K562 (cell line): ENCODE data around the gene FGF12. TPM values are rescaled to one million over a fixed set of nuclear protein-coding genes. Genes with fewer than 3 reads are reported as not detected.

Experiments
- ATAC-seq: fragments of 200-7000 bp; cut with Tn5 transposase; 3 replicates; pipeline ENCODE4 v1.9.1; 2020; ENCODE audit warnings: moderate library complexity
- BruUV-seq: library from RNA; stranded (reverse); fragments of 400-500 nt; replicated peaks from 2 replicates; lab custom pipeline; 2021; lab: Mats Ljungman, UMichigan
- CTCF ChIA-PET: fragments of 300-600 bp; formaldehyde crosslinking; extraction: SDS; loops from one replicate; lab custom pipeline; 2021; ENCODE audit warnings: low intra/inter-chr PET ratio; lab: Yijun Ruan, JAX
- POLR2A ChIA-PET: fragments of 300-600, 350-650 bp; sonication (Branson Sonifier 250); formaldehyde crosslinking; extraction: SDS; loops from one replicate; lab custom pipeline; 2021; ENCODE audit warnings: antibody characterized with exemption, inconsistent platforms; lab: Yijun Ruan, JAX
- DNase-seq, 4 experiments: peaks; one replicate each; pipeline versions ENCODE4 v3.0.0 to v3.0.0-alpha.2; 2011 to 2018; ENCODE audit warnings: low spot score in 3 of 4, mixed read lengths in 3 of 4; ENCODE audit errors: extremely low read depth in 1 of 4
- FAIRE-seq: peaks from 2 replicates; lab custom pipeline; 2011; peaks lifted over from hg19 to GRCh38; lab: Jason Lieb, UNC
- H2AFZ ChIP-seq: 2 replicates; pipeline ENCODE4 v1.6.0; 2011; ENCODE audit warnings: low read depth, low read length, control low read depth, inconsistent platforms
- H3K27ac ChIP-seq: fragments of 200-600 bp; 3 replicates; pipeline ENCODE4 v1.8.0; 2011; ENCODE audit warnings: low read depth, mild to moderate bottlenecking, control low read depth, inconsistent platforms, low read length, moderate library complexity, mixed read lengths; ENCODE audit errors: extremely low read depth
- H3K27me3 ChIP-seq, 2 experiments: fragments of 300-600 bp in 1 of 2; 2 replicates in 1 of 2; 3 replicates in 1 of 2; pipeline versions ENCODE4 v1.6.0 to v1.8.0; 2011; ENCODE audit warnings: inconsistent platforms in 2 of 2, low read length in 2 of 2, mild to moderate bottlenecking in 1 of 2, mixed read lengths in 1 of 2, moderate library complexity in 1 of 2; ENCODE audit not compliant: control insufficient read depth in 2 of 2, insufficient read depth in 2 of 2
- H3K36me3 ChIP-seq: fragments of 300-600 bp; 3 replicates; pipeline ENCODE4 v1.8.0; 2011; ENCODE audit warnings: mild to moderate bottlenecking, low read length, inconsistent platforms; ENCODE audit not compliant: control insufficient read depth, insufficient read depth
- H3K4me1 ChIP-seq, 2 experiments: fragments of 200-600 bp in 1 of 2; replicated peaks in 1 of 2; 2 replicates in 1 of 2; 3 replicates in 1 of 2; pipeline versions ENCODE4 v1.5.1 to v1.8.0; 2011; ENCODE audit warnings: inconsistent platforms in 2 of 2, low read length in 2 of 2, mild to moderate bottlenecking in 1 of 2, mixed read lengths in 1 of 2, moderate library complexity in 1 of 2; ENCODE audit not compliant: control insufficient read depth in 2 of 2, insufficient read depth in 2 of 2
- H3K4me2 ChIP-seq: 2 replicates; pipeline ENCODE4 v1.6.1; 2011; ENCODE audit warnings: low read length, control low read depth, inconsistent platforms, mixed read lengths; ENCODE audit not compliant: insufficient read depth
- H3K4me3 ChIP-seq: fragments of 200-600 bp; sonication (generic), shearing (Covaris generic); 2 replicates; pipeline ENCODE4 v1.5.1; 2016; ENCODE audit warnings: control low read depth, inconsistent platforms
- H3K79me2 ChIP-seq: fragments of 200-600 bp; 3 replicates; pipeline ENCODE4 v1.8.0; 2011; ENCODE audit warnings: low read length, inconsistent platforms; ENCODE audit not compliant: control insufficient read depth, insufficient read depth
- H3K9ac ChIP-seq, 2 experiments: 2 replicates each; pipeline versions ENCODE4 v1.6.0 to v1.6.1; 2011; ENCODE audit warnings: low read depth in 2 of 2, low read length in 2 of 2, control low read depth in 1 of 2, inconsistent platforms in 1 of 2, mild to moderate bottlenecking in 1 of 2, mixed read lengths in 1 of 2; ENCODE audit not compliant: insufficient read depth in 1 of 2
- H3K9me1 ChIP-seq: one replicate; pipeline ENCODE4 v1.6.0; 2011; ENCODE audit warnings: inconsistent platforms, mild to moderate bottlenecking, low read length, moderate library complexity; ENCODE audit not compliant: control insufficient read depth, insufficient read depth
- H3K9me3 ChIP-seq: replicated peaks from 2 replicates; pipeline ENCODE4 v1.5.1; 2011; ENCODE audit warnings: low read depth, low read length, inconsistent platforms; ENCODE audit not compliant: control insufficient read depth, insufficient read depth
- H4K20me1 ChIP-seq: replicated peaks from 2 replicates; pipeline ENCODE4 v1.6.1; 2011; ENCODE audit warnings: low read length, inconsistent platforms, mixed read lengths; ENCODE audit not compliant: control insufficient read depth, insufficient read depth
- CREM ChIP-seq: IDR thresholded peaks from 2 replicates; pipeline ENCODE4 v1.6.1; 2014; ENCODE audit warnings: antibody characterized with exemption, low read depth
- DIDO1 ChIP-seq: fragments of 450-650 bp; IDR thresholded peaks from 2 replicates; pipeline ENCODE4 v1.6.1; 2016; ENCODE audit warnings: low read depth, missing biosample characterization, missing genetic modification characterization
- KLF10 ChIP-seq: fragments of 250-450 bp; sonication (Bioruptor Pico); IDR thresholded peaks from 2 replicates; pipeline ENCODE4 v1.6.1; 2021; ENCODE audit warnings: matching md5 sums
- MED1 ChIP-seq: sonication (generic); formaldehyde crosslinking; IDR thresholded peaks from 2 replicates; pipeline ENCODE4 v1.8.1; 2023; ENCODE audit warnings: missing genetic modification reagents, borderline replicate concordance
- NCOA1 ChIP-seq: fragments of 450-650 bp; IDR thresholded peaks from 2 replicates; pipeline ENCODE4 v1.6.1; 2016; ENCODE audit warnings: low read depth
- NFATC3 ChIP-seq: fragments of 450-650 bp; IDR thresholded peaks from 2 replicates; pipeline ENCODE4 v1.6.1; 2017; ENCODE audit warnings: mild to moderate bottlenecking
- NR2F6 ChIP-seq: fragments of 450-650 bp; formaldehyde crosslinking; IDR thresholded peaks from 2 replicates; pipeline ENCODE4 v1.4.0; 2020; ENCODE audit warnings: mild to moderate bottlenecking
- ZNF143 ChIP-seq: sonication (generic); formaldehyde crosslinking; IDR thresholded peaks from 2 replicates; pipeline ENCODE4 v1.9.0; 2022; ENCODE audit warnings: mild to moderate bottlenecking, missing genetic modification reagents
- ZNF212 ChIP-seq: fragments of 450-650 bp; formaldehyde crosslinking; IDR thresholded peaks from 2 replicates; pipeline ENCODE4 v1.4.0; 2020; ENCODE audit warnings: mild to moderate bottlenecking
- ZNF395 ChIP-seq: fragments of 200-800 bp; sonication (Bioruptor generic); IDR thresholded peaks from 2 replicates; pipeline ENCODE4 v1.6.1; 2017; ENCODE audit warnings: missing genetic modification characterization, missing compliant biosample characterization
- ZNF778 ChIP-seq: fragments of 450-650 bp; formaldehyde crosslinking; IDR thresholded peaks from 2 replicates; pipeline ENCODE4 v1.4.0; 2020; ENCODE audit warnings: mild to moderate bottlenecking, moderate library complexity
- WGBS: fragments of 100-300 bp; shearing (Covaris generic); methylation state at CpG from one replicate; pipeline ENCODE4 v1.1.6; 2016; ENCODE audit warnings: low coverage, mixed read lengths; ENCODE audit not compliant: insufficient coverage; ENCODE audit errors: missing lambda C conversion rate; 5-methylcytosine and 5-hydroxymethylcytosine counted together
- in situ Hi-C: fragments of 300-500 bp; cut with MboI; formaldehyde crosslinking; loops from 4 replicates; pipeline ENCODE4 v1.15.0; 2018; ENCODE audit warnings: inconsistent platforms, mixed read lengths
- intact Hi-C: fragments of 100-400 bp; cut with micrococcal nuclease; formaldehyde crosslinking; loops from 2 replicates; pipeline ENCODE4 v1.14.2; 2022
- polyA plus RNA-seq, 8 experiments: library from polyadenylated mRNA; depleted of rRNA in 4 of 8; stranded (reverse) in 5 of 8; unstranded in 3 of 8; fragments of >200 nt; fragmentation: Nextera tagmentation in 2 of 8; fragmentation: Illumina TruSeq in 1 of 8; extraction: Ambion mirVana in 2 of 8; extraction: Trizol in 1 of 8; gene quantifications; 2 replicates each; pipeline versions ENCODE4 v1.2.1 to v1.2.3, GENCODE V29; 2011 to 2014; ENCODE audit warnings: inconsistent platforms in 1 of 8, missing spikeins in 1 of 8
- total RNA-seq, 7 experiments: library from RNA; depleted of rRNA in 6 of 7; stranded (reverse); fragments of >200 nt in 6 of 7; fragmentation: Illumina TruSeq in 2 of 7; extraction: Trizol in 2 of 7; gene quantifications; 2 replicates each; pipeline versions ENCODE4 v1.2.1 to v1.2.3, GENCODE V29; 2011 to 2021; ENCODE audit warnings: low replicate concordance in 1 of 7
- TF ChIP-seq, protein P1 (sequence below): fragments of 450-650 bp; conservative IDR thresholded peaks from 2 replicates; pipeline ENCODE4 v1.6.1; 2016; ENCODE audit warnings: missing genetic modification characterization, low read depth, mild to moderate bottlenecking, control low read depth, missing compliant biosample characterization
- TF ChIP-seq, protein P2 (sequence below): fragments of 250-450 bp; sonication (Bioruptor Pico); IDR thresholded peaks from 2 replicates; pipeline ENCODE4 v1.9.0; 2021; ENCODE audit warnings: mild to moderate bottlenecking, inconsistent platforms
- TF ChIP-seq, protein P3 (sequence below), 2 experiments: fragments of 200-800 bp in 1 of 2; sonication (Bioruptor generic) in 1 of 2; sonication (generic) in 1 of 2; formaldehyde crosslinking in 1 of 2; IDR thresholded peaks in 1 of 2; conservative IDR thresholded peaks in 1 of 2; 2 replicates each; pipeline versions ENCODE4 v1.5.0 to v1.6.1; 2016 to 2020; ENCODE audit warnings: missing compliant biosample characterization in 1 of 2, missing genetic modification characterization in 1 of 2, missing genetic modification reagents in 1 of 2
- TF ChIP-seq, protein P4 (sequence below): sonication (generic); formaldehyde crosslinking; IDR thresholded peaks from 2 replicates; pipeline ENCODE4 v1.9.0; 2022; ENCODE audit warnings: mild to moderate bottlenecking, missing genetic modification reagents

The FGF12 gene
- total and polyA plus RNA-seq, 9 of the 15 experiments (the other 6 are each of a cell fraction or from before 2014, with no cell fraction given), result not detected

DNA sequence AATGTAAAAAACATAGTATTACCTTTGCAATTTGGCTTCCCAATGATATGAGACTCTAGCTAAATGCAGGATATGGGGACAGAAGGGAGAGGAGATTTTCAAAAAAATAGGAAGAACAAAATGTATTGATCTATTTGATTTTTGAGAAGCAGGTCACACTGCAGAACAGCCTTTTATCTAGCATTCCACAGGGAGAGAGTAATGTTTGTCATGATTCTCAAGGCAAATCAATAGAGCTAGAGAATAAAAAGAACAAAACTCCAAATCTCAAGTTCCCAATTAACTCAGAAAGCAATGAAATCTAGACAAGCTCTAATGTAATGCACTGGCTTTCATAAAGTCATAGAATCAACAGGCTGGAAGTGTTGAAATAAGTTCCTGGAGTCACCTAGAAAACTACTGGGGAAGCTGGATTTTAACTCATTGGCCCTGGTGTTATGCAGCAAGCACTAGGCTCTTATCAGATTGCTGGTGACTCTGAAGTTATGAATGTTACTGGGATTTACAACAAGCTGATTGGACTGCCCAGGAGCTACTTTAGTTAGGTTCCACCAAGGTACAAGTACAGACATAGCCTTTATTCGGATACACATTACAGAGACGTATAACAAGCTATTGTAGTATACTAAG is 442.8 kb downstream of the FGF12 start:
- no peak overlapping the region for H2AFZ ChIP-seq
- H3K27me3 ChIP-seq, result no peaks in the 10 kb centered on the region
- H3K4me1 ChIP-seq, result no peaks in the 10 kb centered on the region
- in situ Hi-C loops (no loop called here), intact Hi-C loops (no loop called here)
- no peaks in the 10 kb centered on the region for H3K36me3 ChIP-seq
- TF ChIP-seq KLF10 (CRISPR knock-in tag) (no peak), NFATC3 (no peak), ZNF778 (no peak), ZNF212 (CRISPR knock-in tag) (no peak), CREM (no peak), ZNF143 (CRISPR knock-in tag) (no peak), NCOA1 (no peak), MED1 (CRISPR knock-in tag) (no peak), NR2F6 (CRISPR knock-in tag) (no peak), DIDO1 (tag) (no peak), ZNF395 (CRISPR knock-in tag) (no peak)
- TF ChIP-seq, protein P1, sequence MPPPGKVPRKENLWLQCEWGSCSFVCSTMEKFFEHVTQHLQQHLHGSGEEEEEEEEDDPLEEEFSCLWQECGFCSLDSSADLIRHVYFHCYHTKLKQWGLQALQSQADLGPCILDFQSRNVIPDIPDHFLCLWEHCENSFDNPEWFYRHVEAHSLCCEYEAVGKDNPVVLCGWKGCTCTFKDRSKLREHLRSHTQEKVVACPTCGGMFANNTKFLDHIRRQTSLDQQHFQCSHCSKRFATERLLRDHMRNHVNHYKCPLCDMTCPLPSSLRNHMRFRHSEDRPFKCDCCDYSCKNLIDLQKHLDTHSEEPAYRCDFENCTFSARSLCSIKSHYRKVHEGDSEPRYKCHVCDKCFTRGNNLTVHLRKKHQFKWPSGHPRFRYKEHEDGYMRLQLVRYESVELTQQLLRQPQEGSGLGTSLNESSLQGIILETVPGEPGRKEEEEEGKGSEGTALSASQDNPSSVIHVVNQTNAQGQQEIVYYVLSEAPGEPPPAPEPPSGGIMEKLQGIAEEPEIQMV (tag), result no peak
- TF ChIP-seq, protein P2, sequence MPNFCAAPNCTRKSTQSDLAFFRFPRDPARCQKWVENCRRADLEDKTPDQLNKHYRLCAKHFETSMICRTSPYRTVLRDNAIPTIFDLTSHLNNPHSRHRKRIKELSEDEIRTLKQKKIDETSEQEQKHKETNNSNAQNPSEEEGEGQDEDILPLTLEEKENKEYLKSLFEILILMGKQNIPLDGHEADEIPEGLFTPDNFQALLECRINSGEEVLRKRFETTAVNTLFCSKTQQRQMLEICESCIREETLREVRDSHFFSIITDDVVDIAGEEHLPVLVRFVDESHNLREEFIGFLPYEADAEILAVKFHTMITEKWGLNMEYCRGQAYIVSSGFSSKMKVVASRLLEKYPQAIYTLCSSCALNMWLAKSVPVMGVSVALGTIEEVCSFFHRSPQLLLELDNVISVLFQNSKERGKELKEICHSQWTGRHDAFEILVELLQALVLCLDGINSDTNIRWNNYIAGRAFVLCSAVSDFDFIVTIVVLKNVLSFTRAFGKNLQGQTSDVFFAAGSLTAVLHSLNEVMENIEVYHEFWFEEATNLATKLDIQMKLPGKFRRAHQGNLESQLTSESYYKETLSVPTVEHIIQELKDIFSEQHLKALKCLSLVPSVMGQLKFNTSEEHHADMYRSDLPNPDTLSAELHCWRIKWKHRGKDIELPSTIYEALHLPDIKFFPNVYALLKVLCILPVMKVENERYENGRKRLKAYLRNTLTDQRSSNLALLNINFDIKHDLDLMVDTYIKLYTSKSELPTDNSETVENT (CRISPR knock-in tag), result no peak
- TF ChIP-seq, protein P3, sequence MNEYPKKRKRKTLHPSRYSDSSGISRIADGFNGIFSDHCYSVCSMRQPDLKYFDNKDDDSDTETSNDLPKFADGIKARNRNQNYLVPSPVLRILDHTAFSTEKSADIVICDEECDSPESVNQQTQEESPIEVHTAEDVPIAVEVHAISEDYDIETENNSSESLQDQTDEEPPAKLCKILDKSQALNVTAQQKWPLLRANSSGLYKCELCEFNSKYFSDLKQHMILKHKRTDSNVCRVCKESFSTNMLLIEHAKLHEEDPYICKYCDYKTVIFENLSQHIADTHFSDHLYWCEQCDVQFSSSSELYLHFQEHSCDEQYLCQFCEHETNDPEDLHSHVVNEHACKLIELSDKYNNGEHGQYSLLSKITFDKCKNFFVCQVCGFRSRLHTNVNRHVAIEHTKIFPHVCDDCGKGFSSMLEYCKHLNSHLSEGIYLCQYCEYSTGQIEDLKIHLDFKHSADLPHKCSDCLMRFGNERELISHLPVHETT (CRISPR knock-in tag; conservative IDR thresholded peaks at IDR 0.05 in 1 of 2, IDR thresholded peaks at IDR 0.05 in 1 of 2), result no peak
- TF ChIP-seq, protein P4, sequence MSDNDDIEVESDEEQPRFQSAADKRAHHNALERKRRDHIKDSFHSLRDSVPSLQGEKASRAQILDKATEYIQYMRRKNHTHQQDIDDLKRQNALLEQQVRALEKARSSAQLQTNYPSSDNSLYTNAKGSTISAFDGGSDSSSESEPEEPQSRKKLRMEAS (CRISPR knock-in tag), result no peak
- ATAC-seq (no peak), FAIRE-seq (no peak), DNase-seq (no peak)
- H3K9me1 ChIP-seq, result no peaks in the 10 kb centered on the region
- no peaks in the 10 kb centered on the region for H4K20me1 ChIP-seq
- ChIA-PET POLR2A (no interaction called here), CTCF (no interaction called here)
- H3K9ac ChIP-seq, result no peak overlapping the region
- no TSS peak for BruUV-seq
- 0 out of 2 replicates have a peak, but pooled peaks cover 2% of the 10 kb centered on the region for H3K9me3 ChIP-seq
- no peak overlapping the region for H3K27ac ChIP-seq
- WGBS, result 0% methylated on average over 2 of the region's 2 CpGs
- H3K79me2 ChIP-seq, result no peaks in the 10 kb centered on the region
- H3K4me2 ChIP-seq, result no peak overlapping the region
- no peak overlapping the region for H3K4me3 ChIP-seq
